GM21619 (cell line): ENCODE measurements around the gene GPR137.
"Not testable (repeated sequence)": the region's sequence is repeated elsewhere in the genome, so short reads cannot be mapped to it uniquely, and the experiment has no call there.

Experiments
- ATAC-seq: cut with Tn5 transposase; IDR thresholded peaks from one replicate; pipeline ENCODE4 v1.9.1; 2021; ENCODE audit not compliant: unreplicated experiment

Gene GPR137

DNA sequence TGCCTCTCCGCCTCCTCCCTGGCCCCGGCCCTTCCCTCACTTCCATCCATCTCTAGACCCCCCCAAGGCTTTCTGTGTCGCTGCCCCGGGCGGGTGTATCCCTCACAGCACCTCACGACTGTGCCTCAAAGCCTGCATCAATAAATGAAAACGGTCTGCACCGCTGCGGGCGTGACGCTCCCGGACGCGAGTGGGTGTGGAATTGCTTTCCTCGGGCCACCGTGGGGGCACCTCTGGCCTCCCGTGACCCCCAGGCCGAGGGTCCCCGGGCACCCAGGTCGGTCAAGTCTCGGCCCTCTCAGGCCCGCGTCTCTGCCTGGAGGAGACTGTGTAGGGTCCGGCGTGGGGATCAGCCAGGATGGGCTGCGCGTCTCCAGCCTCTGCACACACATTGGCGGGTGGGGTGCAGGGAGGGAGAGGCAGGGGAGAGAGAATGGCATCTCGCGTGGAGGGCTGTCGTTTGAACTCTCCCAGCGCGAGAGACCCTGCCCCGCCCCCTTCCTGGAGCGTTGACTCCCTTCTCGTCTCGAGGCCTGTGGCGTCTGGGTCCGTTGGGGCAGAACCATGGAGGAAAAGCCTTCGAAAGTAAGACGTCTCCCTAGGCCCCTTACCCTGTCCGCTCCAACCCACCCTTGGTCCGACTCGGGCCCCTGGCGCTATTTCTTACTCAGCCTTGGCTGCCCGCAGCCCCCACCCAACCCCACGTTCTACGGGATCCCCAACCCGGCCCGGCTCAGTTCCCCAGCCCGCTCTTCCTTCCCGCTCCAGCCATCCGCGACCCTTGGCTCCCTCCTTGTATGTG lies 14.4 kb downstream of the GPR137 start, which contains the start of gene CATSPERZ:
CATSPERZ (plus strand) TSS at position 512 of the 802 bp plus-strand sequence; CDS start at position 565, 53 bp downstream.
- no peak for ATAC-seq

DNA sequence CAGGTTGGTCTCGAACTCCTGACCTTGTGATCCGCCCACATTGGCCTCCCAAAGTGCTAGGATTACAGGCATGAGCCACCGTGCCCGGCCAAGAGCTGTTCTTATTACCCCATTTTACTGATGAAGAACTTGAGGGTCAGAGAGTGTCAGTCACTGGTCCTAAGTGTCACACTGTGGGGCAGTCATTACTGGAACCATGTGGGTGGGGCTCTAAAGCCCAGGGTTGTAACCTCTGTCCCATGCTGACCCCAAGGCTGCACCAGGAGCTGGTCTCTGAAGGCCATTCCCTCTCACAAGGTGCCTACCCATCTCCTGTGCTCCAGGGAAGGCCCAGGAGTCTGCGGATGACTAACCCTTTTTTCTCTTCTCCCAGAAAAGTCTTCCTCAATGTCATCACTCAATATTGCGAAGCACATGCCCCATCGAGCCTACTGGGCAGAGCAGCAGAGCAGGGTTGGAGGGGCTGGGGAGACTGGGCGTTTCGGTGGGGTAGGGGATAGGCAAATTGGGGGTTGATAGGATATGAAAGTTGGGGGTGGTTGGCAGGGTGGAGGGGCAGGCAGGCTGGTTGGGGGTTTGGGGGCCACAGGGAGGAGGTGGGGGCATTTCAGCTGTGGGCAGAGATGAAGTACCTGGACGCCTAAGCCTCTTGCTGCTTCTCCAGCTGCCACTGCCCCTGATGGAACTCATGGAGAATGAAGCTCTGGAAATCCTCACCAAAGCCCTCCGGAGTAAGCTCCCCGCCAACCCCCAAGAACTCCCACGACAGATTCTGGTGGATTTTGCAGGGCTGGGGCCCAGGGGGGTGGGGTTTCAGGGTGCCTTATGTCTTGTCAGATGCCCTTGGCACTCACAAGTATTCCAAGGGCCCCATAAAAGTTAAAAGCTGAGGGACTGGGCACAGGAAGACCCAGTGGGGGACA lies 17.7 kb downstream of the GPR137 start:
- no peak for ATAC-seq

DNA sequence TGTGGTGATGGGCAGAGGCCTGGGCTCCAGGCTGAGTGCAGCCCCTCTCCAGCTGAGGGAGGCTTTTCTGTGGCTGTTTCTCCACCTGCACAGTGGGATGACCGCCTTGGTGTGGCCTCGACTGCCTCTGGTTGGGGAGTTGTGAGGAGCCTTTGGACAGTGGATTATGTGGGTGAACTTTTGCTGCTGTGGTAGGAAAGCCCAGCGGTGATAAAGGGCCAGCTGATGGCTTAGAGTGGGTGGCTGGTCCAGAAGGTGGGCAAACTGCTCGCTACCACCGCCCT lies 18.3 kb downstream of the GPR137 start:
- no peak for ATAC-seq

DNA sequence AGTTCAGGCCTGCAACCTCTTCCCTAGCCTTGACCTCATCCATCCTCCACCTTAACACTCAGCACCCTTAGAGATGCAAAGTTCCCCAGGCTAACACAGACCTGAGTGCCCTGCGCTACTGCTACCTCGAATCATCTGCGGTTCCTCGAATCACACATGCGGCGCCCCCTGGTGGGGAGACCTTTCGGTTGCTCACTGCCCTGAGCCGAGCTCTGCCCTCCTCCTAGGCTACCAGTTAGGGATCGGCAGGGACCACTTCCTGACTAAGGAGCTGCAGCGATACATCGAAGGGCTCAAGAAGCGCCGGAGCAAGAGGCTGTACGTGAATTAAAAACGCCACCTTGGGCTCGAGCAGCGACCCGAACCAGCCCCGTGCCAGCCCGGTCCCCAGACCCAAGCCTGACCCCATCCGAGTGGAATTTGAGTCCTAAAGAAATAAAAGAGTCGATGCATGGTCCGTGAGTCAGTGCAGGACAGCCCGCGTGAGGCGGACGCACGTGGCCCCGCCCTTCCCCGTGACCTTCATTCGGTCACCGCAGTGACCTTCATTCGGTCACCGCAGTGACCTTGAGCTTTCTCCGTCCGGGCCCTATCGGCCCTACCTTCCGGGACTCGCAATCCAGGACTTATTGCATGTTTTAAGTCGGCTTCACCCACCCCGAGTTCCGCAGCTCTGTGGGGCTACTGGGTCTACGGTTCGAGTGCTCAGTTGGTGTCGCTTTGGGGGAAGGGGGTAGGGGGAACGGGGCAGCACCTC lies 18.8 kb downstream of the GPR137 start:
- peak; percentile 17 for ATAC-seq

DNA sequence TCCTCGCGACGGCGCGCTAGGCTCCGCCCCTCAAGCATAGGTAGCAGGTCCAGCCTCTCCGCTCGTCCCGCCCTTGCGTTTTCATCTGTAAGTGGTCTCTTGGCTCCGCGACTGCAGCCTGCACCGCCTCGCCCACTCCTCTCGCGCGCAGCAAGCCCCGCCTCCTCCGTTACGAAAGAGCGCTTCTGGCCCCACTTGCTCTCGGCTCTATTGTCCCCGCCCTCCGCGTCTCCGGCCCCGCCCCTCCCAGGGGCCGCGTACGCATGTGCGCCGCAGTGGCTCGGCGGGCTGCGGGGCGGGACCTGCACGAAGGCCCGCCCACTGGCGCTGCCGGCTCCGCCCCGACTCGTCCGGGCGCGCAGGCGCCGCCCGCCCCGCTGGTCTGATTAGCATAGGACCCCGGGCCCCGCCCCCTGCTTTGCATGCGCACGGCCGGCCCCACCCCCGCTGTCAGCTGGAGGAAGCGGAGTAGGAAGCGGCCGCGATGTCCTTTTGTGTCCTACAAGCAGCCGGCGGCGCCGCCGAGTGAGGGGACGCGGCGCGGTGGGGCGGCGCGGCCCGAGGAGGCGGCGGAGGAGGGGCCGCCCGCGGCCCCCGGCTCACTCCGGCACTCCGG lies 19.5 kb downstream of the GPR137 start, which contains the start of gene ESRRA:
ESRRA (plus strand) TSS at position 450 of the 616 bp plus-strand sequence. CDS start 1,656 bp downstream, outside the sequence.
- peak; percentile 54 for ATAC-seq

DNA sequence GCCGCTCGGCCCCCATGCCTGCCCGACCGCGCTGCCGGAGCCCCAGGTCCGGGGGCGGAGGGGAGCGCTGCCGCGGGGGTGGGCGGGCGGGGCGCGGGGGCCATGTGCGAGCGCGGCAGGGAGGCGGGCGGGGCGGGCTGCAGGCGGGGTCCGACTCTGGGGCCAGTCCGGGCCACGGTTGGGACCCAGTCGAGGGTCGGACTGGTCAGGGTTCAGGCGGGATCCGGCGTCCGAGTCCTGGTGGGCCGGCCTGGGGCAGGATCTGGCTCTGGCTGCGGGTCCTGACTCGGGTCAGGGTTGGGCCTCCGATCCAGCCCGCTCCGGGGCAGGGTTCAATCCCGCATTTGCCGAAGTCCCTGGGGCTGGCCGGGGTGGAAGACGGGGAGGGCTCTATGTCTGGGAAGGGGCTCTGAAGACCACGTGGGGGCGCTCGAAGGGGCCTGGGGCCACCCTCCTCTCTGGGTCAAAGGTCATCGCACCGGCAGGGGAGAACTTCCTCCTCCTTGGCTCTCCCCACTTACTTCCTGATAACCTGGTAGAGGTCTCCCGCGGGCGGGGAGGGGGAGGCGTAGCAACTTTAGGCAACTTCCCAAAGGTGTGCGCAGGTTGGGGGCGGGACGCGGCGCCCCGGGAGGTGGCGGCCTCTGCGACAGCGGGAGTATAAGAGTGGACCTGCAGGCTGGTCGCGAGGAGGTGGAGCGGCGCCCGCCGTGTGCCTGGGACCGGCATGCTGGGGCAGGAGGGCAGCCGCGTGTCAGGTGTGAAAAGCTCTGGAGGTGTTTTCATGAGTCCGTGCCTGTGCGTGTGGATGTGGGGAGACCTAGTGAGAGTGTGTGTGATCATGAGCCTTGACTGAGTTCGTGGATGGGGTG lies 20.3 kb downstream of the GPR137 start:
- peak; percentile 28 for ATAC-seq

- ATAC-seq: no peak
These were observed 20.9 kb downstream of the GPR137 start for GRCh38 chr11:64306563-64306875.

DNA sequence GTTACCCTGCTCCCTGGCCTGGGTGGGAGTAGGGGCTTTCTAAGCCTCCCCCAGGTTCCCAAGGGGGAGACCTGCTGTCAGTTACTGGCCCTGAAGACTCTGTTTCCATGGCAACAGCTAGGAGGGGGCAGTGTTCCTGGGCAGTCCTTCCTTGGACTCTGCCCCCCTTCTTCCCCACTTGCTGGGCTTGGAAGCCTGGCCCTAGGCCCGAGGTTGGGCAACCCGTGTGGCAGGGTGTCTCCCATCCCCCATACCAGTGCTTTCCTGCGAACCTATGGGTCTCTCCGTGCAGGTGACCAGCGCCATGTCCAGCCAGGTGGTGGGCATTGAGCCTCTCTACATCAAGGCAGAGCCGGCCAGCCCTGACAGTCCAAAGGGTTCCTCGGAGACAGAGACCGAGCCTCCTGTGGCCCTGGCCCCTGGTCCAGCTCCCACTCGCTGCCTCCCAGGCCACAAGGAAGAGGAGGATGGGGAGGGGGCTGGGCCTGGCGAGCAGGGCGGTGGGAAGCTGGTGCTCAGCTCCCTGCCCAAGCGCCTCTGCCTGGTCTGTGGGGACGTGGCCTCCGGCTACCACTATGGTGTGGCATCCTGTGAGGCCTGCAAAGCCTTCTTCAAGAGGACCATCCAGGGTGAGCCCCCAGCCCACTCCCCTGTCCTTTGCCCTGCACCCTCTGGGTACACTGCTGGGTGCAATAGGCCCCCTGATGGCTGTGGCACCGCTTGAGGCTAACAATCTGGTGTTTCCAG lies 21.4 kb downstream of the GPR137 start:
- ATAC-seq: no peak

- ATAC-seq: not testable (repeated sequence)
These were observed 22.1 kb downstream of the GPR137 start for GRCh38 chr11:64307795-64308194.

DNA sequence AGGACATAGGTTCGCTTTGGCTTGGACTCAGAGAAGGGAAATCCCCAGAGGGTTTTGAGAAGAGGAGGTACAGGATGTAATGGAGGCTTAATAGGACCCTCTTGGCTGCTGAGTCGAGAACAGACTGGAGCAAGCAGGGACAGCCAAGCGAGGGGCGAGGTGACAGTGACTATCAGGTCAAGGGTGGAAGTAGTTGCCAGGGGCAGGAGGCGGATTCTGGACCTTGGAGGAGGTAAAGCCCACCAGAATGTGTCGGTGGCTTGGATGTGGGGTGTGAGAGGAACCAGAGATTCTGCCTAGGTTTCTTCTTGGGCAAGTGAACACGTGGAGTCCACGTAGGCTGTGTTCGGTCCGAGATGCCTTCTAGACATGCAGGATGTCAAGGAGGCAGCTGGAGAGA lies 27.3 kb downstream of the GPR137 start:
- no peak for ATAC-seq

GRCh38 chr11:64313491-64314145 lies 28.0 kb downstream of the GPR137 start:
- no peak for ATAC-seq

- ATAC-seq: no peak
These were observed 28.6 kb downstream of the GPR137 start for GRCh38 chr11:64314146-64314804.

- no peak for ATAC-seq
These were observed 29.3 kb downstream of the GPR137 start for GRCh38 chr11:64314805-64315561.

- ATAC-seq: not testable (repeated sequence)
These were observed 30.2 kb downstream of the GPR137 start for GRCh38 chr11:64315667-64316526.

DNA sequence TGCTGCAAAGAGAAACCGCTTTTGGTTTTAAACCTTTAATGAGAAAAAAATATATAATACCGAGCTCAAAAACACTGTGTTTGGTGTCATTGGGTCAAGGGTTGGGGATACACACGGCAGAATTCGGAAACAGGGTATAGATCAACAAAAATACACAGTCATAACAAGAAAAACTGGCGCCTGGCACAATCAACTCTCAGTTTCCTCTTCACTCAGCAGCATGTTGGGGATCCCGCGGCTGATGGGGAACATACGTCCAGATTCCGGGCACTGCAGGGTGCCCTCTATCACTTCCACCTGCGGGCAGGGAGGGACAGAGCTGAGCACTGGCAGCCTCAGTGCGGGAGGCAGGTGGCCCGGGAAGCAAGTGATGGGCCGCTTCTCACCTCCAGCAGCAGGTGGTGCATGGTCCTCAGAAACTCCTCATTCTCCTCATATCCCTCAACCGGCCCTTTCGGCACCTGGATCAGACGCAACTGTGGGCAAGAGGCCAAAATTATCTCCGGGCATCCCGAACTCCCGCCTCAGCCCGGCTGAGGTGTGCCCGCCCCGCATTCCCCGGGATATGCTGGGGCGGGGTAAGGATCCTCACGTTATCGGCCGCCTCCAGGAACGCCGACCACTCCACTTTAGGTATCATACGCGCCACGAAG lies 31.1 kb downstream of the GPR137 start:
- peak; percentile 2 for ATAC-seq
